Colonic mucosa (tissue), 4 donors: ENCODE results near the gene CMTM1. TPM values are rescaled to one million over a fixed set of nuclear protein-coding genes. Genes with fewer than 3 reads are reported as not detected.
"Not testable (repeated sequence)": the region's sequence is repeated elsewhere in the genome, so short reads cannot be mapped to it uniquely, and the experiment has no call there.

Experiments used
- DNase-seq: peaks from one replicate; pipeline ENCODE4 v3.0.0-alpha.2; 2020
- H3K27ac ChIP-seq: fragments of 200-600 bp; one replicate; pipeline ENCODE4 v1.8.0; 2021
- H3K27me3 ChIP-seq: fragments of 200-600 bp; one replicate; pipeline ENCODE4 v1.8.0; 2021
- H3K36me3 ChIP-seq: fragments of 200-600 bp; one replicate; pipeline ENCODE4 v1.8.0; 2021
- H3K4me1 ChIP-seq: fragments of 200-600 bp; one replicate; pipeline ENCODE4 v1.8.0; 2021; ENCODE audit warnings: mild to moderate bottlenecking
- H3K4me3 ChIP-seq: fragments of 200-600 bp; one replicate; pipeline ENCODE4 v1.8.0; 2021
- H3K9ac ChIP-seq, 2 donors: one replicate each; pipeline ENCODE4 v1.7.0; 2013; ENCODE audit warnings: control low read depth in 2 of 2, low read depth in 2 of 2, low read length in 2 of 2
- H3K9me3 ChIP-seq: fragments of 200-600 bp; one replicate; pipeline ENCODE4 v1.8.0; 2021
- CTCF ChIP-seq: fragments of 200-600 bp; IDR thresholded peaks from one replicate; pipeline ENCODE4 v1.8.0; 2022; ENCODE audit warnings: antibody characterized with exemption, mild to moderate bottlenecking
- intact Hi-C: fragments of 100-400 bp; cut with DNase I; formaldehyde crosslinking; loops from one replicate; pipeline ENCODE4 v1.14.1; 2022
- total RNA-seq, 2 donors: library from RNA; stranded (reverse); fragmentation: NEBNext Ultra II Directional in 1 of 2; extraction: Animal tissue kit (Norgen Biotek cat#: 25700) in 1 of 2; gene quantifications; one replicate each; pipeline ENCODE4 v1.2.1, GENCODE V29; 2021
- donor health status: healthy.
- donor health status: DM: no; HTN: no; CAD: no.
- donor health status: DM: no; HTN: no; CAD: no.

Gene CMTM1
- total RNA-seq, 2 donors from 2014 or later, result 5.1 to 9.4 TPM

GRCh38 chr16:66591018-66591417 lies 24.8 kb downstream of the CMTM1 start:
- no peak overlapping the region for H3K9ac ChIP-seq
- no peaks in the 10 kb centered on the region for H3K27me3 ChIP-seq
- no peaks in the 10 kb centered on the region for H3K4me1 ChIP-seq
- no peak for TF ChIP-seq CTCF
- no peak for DNase-seq
- no peak overlapping the region for H3K4me3 ChIP-seq
- H3K9me3 ChIP-seq, result no peaks in the 10 kb centered on the region
- H3K27ac ChIP-seq, result no peak overlapping the region
- H3K36me3 ChIP-seq, result no peaks in the 10 kb centered on the region
- intact Hi-C loops, result no loop called here

- intact Hi-C loops, result no loop called here
- no peaks in the 10 kb centered on the region for H3K36me3 ChIP-seq
Measured at GRCh38 chr16:66592241-66592640, 26.0 kb downstream of the CMTM1 start.

GRCh38 chr16:66592814-66593213 lies 26.6 kb downstream of the CMTM1 start:
- H3K4me1 ChIP-seq, result no peaks in the 10 kb centered on the region
- no peak for TF ChIP-seq CTCF
- H3K27me3 ChIP-seq, result no peaks in the 10 kb centered on the region
- no peaks in the 10 kb centered on the region for H3K36me3 ChIP-seq
- H3K27ac ChIP-seq, result no peak overlapping the region
- no peak overlapping the region for H3K4me3 ChIP-seq
- no peaks in the 10 kb centered on the region for H3K9me3 ChIP-seq
- intact Hi-C loops, result no loop called here
- no peak for DNase-seq
- no peak overlapping the region for H3K9ac ChIP-seq

More at GRCh38 chr16:66592241-66592640, 26.0 kb downstream of the CMTM1 start:
- H3K9me3 ChIP-seq, result no peaks in the 10 kb centered on the region
- DNase-seq, result no peak
- H3K9ac ChIP-seq, result no peak overlapping the region
- H3K4me1 ChIP-seq, result no peaks in the 10 kb centered on the region
- no peak for TF ChIP-seq CTCF
- H3K27ac ChIP-seq, result no peak overlapping the region
- H3K4me3 ChIP-seq, result no peak overlapping the region
- no peaks in the 10 kb centered on the region for H3K27me3 ChIP-seq

GRCh38 chr16:66594739-66595138 lies 28.5 kb downstream of the CMTM1 start:
- no peak for DNase-seq
- no peak overlapping the region for H3K9ac ChIP-seq
- H3K4me3 ChIP-seq, result no peak overlapping the region
- H3K4me1 ChIP-seq, result no peaks in the 10 kb centered on the region
- TF ChIP-seq CTCF, result no peak
- intact Hi-C loops, result no loop called here
- H3K27me3 ChIP-seq, result no peaks in the 10 kb centered on the region
- H3K36me3 ChIP-seq, result no peaks in the 10 kb centered on the region
- H3K27ac ChIP-seq, result no peak overlapping the region
- H3K9me3 ChIP-seq, result no peaks in the 10 kb centered on the region

GRCh38 chr16:66596559-66596958 lies 30.3 kb downstream of the CMTM1 start:
- H3K9ac ChIP-seq, H3K36me3 ChIP-seq, H3K9me3 ChIP-seq, H3K4me3 ChIP-seq, H3K27me3 ChIP-seq, DNase-seq, intact Hi-C loops, H3K4me1 ChIP-seq, H3K27ac ChIP-seq: not testable (repeated sequence)

GRCh38 chr16:66596986-66597848 lies 31.0 kb downstream of the CMTM1 start:
- Histone ChIP-seq H3K4me1 (no peaks in the 10 kb centered on the region), H3K9ac (no peak overlapping the region), H3K27me3 (no peaks in the 10 kb centered on the region), H3K36me3 (no peaks in the 10 kb centered on the region), H3K4me3 (no peak overlapping the region), H3K9me3 (no peaks in the 10 kb centered on the region), H3K27ac (no peak overlapping the region)
- intact Hi-C loops, result no loop called here
- no peak for TF ChIP-seq CTCF
- DNase-seq, result no peak
